Lower lobe of right lung (tissue), 2 donors: Measurements from ENCODE around the gene MYCBPAP. TPM values are rescaled to one million over a fixed set of nuclear protein-coding genes. Genes with fewer than 3 reads are reported as not detected.

Source experiments
- ATAC-seq, 2 donors: fragments of 200-7000 bp; cut with Tn5 transposase; one replicate each; pipeline ENCODE4 v1.9.1; 2020 to 2022; ENCODE audit warnings: mild to moderate bottlenecking in 2 of 2, moderate library complexity in 2 of 2
- DNase-seq: peaks from one replicate; pipeline ENCODE4 v3.0.0-alpha.2; 2020
- H3K27ac ChIP-seq: fragments of 200-600 bp; one replicate; pipeline ENCODE4 v1.8.0; 2022
- H3K27me3 ChIP-seq: fragments of 200-600 bp; one replicate; pipeline ENCODE4 v1.8.0; 2022; ENCODE audit warnings: low read depth
- H3K36me3 ChIP-seq: fragments of 200-600 bp; one replicate; pipeline ENCODE4 v1.8.0; 2022; ENCODE audit warnings: mild to moderate bottlenecking
- H3K4me1 ChIP-seq: fragments of 200-600 bp; one replicate; pipeline ENCODE4 v1.8.0; 2022
- H3K4me3 ChIP-seq: fragments of 200-600 bp; one replicate; pipeline ENCODE4 v1.8.0; 2022; ENCODE audit warnings: mild to moderate bottlenecking
- H3K9me3 ChIP-seq: fragments of 200-600 bp; one replicate; pipeline ENCODE4 v1.8.0; 2022
- intact Hi-C: fragments of 100-400 bp; cut with DNase I; formaldehyde crosslinking; loops from one replicate; pipeline ENCODE4 v1.11.0; 2022
- total RNA-seq: library from RNA; stranded (reverse); fragmentation: NEBNext Ultra II Directional; extraction: Animal tissue kit (Norgen Biotek cat#: 25700); gene quantifications from one replicate; pipeline ENCODE4 v1.2.1, GENCODE V29; 2021
- TF ChIP-seq, protein P1 (sequence below): fragments of 200-600 bp; IDR thresholded peaks from one replicate; pipeline ENCODE4 v1.8.0; 2022; ENCODE audit warnings: antibody characterized with exemption, mild to moderate bottlenecking
- donor health status: DM: no; HTN: yes; CAD: no; lungs with severe emphysema.

Gene MYCBPAP
- total RNA-seq, 1 donor from 2014 or later: 3.8 TPM

DNA sequence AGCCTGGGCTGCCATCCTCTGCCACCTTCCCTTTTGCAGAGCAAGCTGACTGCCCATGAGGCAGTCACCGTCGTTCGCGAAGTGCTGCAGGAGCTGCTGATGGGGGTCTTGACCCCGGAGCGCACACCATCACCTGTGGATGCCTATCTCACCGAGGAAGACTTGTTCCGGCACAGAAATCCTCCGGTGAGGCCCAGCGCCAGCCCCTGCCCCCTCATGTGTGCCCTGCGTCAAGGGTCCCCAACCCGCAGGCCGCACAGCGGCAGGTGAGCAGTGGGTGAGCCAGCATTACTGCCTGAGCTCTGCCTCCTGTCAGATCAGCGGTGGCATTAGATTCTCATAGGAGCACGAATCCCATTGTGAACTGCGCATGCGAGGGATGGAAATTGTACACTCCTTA lies 16.6 kb downstream of the MYCBPAP start:
- intact Hi-C loops: no loop called here
- Histone ChIP-seq H3K9me3 (no peaks in the 10 kb centered on the region), H3K27me3 (peaks cover 6% of the 10 kb centered on the region), H3K4me1 (no peaks in the 10 kb centered on the region), H3K36me3 (no peaks in the 10 kb centered on the region), H3K27ac (no peak overlapping the region), H3K4me3 (no peak overlapping the region)
- TF ChIP-seq, protein P1, sequence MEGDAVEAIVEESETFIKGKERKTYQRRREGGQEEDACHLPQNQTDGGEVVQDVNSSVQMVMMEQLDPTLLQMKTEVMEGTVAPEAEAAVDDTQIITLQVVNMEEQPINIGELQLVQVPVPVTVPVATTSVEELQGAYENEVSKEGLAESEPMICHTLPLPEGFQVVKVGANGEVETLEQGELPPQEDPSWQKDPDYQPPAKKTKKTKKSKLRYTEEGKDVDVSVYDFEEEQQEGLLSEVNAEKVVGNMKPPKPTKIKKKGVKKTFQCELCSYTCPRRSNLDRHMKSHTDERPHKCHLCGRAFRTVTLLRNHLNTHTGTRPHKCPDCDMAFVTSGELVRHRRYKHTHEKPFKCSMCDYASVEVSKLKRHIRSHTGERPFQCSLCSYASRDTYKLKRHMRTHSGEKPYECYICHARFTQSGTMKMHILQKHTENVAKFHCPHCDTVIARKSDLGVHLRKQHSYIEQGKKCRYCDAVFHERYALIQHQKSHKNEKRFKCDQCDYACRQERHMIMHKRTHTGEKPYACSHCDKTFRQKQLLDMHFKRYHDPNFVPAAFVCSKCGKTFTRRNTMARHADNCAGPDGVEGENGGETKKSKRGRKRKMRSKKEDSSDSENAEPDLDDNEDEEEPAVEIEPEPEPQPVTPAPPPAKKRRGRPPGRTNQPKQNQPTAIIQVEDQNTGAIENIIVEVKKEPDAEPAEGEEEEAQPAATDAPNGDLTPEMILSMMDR: no peak
- ATAC-seq (no peak), DNase-seq (no peak)

DNA sequence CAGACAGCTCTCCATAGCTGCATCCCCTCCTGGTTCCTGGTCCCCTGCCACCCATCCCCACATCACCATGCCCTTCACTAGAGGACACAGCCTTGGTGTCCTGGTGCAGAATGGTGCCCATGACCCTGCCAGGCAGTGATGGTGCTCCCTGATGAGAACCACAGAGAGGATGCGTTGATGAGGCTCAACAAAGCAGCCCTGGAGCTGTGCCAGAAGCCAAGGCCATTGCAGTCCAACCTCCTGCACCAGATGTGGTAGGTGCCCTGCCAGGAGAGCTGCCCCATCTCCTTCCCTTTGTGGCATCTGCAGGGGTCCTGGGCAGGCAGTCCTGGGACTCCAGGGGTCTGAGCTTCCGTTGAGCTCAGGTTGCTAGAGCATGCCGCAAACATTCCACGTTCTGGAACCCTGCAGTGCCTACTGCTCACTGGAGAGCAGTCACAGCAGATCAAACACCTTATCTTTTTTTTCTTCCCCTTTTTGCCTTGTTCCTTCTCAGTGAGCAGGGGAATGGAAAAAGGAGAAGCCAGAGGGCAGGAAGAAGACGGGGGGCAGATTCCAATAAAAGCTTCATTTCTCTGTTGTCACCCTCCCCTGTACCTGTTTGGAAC lies 19.0 kb downstream of the MYCBPAP start:
- H3K4me1 ChIP-seq: peaks cover 6% of the 10 kb centered on the region
- TF ChIP-seq, protein P1: no peak
- ATAC-seq: no peak
- intact Hi-C loops: no loop called here
- H3K27me3 ChIP-seq: peaks cover 25% of the 10 kb centered on the region
- no peak overlapping the region for H3K4me3 ChIP-seq
- no peaks in the 10 kb centered on the region for H3K36me3 ChIP-seq
- H3K9me3 ChIP-seq: no peaks in the 10 kb centered on the region
- no peak for DNase-seq
- H3K27ac ChIP-seq: no peak overlapping the region

DNA sequence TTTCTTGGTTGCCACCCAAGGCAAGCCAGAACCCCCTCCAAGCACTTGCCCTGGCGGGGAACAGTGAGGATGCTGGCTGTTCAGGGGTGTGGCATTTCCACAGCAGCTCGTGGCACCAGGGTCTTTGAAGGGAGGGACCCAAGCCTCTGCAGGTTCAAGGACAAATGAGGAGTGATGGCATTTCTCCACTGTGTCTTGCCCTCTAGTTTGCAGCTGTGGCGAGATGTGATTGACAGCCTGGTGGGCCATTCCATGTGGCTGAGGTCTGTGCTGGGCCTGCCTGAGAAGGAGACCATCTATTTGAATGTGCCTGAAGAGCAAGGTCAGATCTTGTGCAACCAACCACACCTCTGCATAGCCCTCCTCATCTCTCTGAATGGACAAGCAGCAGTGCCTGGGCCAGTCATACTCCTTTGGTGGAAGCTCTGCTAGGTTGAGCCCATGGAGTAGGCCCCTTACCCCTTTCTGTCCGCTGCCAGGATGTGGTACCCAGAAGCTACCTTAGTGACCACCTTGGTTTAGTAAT lies 19.8 kb downstream of the MYCBPAP start:
- H3K27me3 ChIP-seq: peaks cover 33% of the 10 kb centered on the region
- H3K36me3 ChIP-seq: no peaks in the 10 kb centered on the region
- no peak overlapping the region for H3K4me3 ChIP-seq
- intact Hi-C loops: no loop called here
- TF ChIP-seq, protein P1: no peak
- DNase-seq (no peak), ATAC-seq (no peak)
- no peak overlapping the region for H3K27ac ChIP-seq
- peaks cover 13% of the 10 kb centered on the region for H3K4me1 ChIP-seq
- no peaks in the 10 kb centered on the region for H3K9me3 ChIP-seq

DNA sequence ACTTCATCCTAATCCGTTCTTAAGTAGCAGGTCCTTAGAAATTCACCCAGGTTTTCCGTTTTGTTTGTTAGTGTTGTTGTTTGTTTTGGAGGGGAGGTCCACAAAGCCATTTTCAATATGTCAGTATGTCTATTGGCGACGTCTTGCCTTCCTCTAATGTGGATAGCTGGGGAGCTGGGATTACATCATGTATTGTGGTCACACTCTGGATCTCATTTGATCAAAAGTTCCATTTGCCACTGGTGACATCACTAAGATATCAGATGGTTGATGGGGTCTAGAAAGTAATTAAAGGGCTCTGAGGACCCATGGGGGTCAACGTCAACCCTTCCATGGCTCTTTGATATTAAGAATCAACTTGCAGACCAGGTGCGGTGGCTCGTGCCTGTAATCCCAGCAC lies 21.6 kb downstream of the MYCBPAP start:
- TF ChIP-seq, protein P1: no peak
- intact Hi-C loops: no loop called here
- Histone ChIP-seq H3K9me3 (no peaks in the 10 kb centered on the region), H3K36me3 (no peaks in the 10 kb centered on the region), H3K4me3 (no peak overlapping the region), H3K27me3 (peaks cover 46% of the 10 kb centered on the region), H3K4me1 (peaks cover 29% of the 10 kb centered on the region), H3K27ac (no peak overlapping the region)
- DNase-seq: no peak
- ATAC-seq: no peak

DNA sequence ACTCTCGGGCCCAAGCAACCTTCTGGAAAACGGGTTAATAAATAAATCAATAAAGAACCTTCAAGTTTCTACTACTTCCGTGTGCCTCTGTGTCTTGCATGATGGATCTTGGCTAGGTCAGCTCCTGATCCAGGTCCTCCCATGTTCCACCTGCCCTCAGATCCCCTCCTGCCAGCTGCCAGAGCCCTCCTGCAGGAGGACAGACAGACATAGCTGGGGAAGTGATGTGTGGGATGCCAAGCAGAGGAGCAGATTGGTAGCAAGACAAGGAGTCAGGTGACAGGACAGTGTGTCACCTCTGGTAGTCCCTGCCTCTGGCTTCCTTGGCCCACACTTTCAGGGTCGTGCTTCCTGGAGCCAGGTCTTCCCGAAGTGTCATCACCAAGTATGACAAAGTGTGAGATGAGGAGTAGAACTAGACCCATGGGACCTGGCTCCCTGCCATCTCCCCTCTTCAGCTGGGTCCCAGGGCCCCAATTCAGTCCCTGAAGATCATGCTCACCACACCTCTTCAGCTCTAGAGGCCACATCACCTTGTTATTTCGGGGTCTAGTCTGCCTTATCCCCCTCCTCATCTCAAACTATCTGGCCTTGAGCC lies 23.3 kb downstream of the MYCBPAP start:
- Histone ChIP-seq H3K4me1 (peaks cover 29% of the 10 kb centered on the region), H3K4me3 (no peak overlapping the region), H3K9me3 (no peaks in the 10 kb centered on the region), H3K27me3 (peaks cover 46% of the 10 kb centered on the region), H3K27ac (no peak overlapping the region), H3K36me3 (no peaks in the 10 kb centered on the region)
- no peak for ATAC-seq
- intact Hi-C loops: no loop called here
- TF ChIP-seq, protein P1: no peak
- DNase-seq: no peak
